ENCODE measurements around the gene TEX10. TPM values are rescaled to one million over a fixed set of nuclear protein-coding genes. Genes with fewer than 3 reads are reported as not detected.
"Not testable (repeated sequence)": the region's sequence is repeated elsewhere in the genome, so short reads cannot be mapped to it uniquely, and the experiment has no call there.

TEX10 gene
- total RNA-seq, 1 donor from 2014 or later, result 10.5 TPM

DNA sequence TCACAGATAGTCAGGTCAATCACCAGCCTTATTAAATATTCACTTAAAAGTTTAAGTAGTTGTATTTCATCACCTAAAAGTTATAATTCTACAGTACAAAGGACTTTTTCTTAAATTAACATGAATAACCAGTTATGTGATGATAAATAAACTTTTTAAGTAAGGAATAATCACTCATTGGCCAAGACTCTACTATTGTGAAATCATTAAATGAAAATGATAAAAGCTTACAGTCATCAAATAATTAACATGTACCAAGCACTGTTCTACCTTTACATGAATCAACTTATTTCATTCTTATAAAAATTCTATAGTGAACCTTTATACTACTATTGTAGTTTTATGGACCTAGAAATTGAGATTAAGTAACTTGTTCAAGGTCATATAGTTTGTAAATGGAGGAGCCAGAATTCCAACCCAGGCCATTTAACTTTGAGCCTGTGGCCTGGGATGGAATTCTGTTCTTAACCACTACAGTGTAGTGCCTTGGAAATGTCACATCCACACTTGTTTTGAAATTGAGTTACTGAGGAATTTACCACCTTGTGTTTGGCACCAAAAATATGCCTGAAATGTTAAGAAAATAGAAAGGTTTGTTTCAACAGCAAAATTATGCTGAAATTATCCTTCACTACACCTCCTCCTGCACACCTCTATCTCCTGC lies 41.4 kb upstream of the TEX10 start:
- Histone ChIP-seq H3K27me3 (ENCODE audit: low read depth) (no peaks in the 10 kb centered on the region), H3K4me3 (no peak overlapping the region), H3K36me3 (no peaks in the 10 kb centered on the region), H3K27ac (no peak overlapping the region), H3K4me1 (no peaks in the 10 kb centered on the region), H3K9me3 (no peaks in the 10 kb centered on the region)
- DNase-seq, result no peak
- TF ChIP-seq, protein P1, sequence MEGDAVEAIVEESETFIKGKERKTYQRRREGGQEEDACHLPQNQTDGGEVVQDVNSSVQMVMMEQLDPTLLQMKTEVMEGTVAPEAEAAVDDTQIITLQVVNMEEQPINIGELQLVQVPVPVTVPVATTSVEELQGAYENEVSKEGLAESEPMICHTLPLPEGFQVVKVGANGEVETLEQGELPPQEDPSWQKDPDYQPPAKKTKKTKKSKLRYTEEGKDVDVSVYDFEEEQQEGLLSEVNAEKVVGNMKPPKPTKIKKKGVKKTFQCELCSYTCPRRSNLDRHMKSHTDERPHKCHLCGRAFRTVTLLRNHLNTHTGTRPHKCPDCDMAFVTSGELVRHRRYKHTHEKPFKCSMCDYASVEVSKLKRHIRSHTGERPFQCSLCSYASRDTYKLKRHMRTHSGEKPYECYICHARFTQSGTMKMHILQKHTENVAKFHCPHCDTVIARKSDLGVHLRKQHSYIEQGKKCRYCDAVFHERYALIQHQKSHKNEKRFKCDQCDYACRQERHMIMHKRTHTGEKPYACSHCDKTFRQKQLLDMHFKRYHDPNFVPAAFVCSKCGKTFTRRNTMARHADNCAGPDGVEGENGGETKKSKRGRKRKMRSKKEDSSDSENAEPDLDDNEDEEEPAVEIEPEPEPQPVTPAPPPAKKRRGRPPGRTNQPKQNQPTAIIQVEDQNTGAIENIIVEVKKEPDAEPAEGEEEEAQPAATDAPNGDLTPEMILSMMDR (IDR thresholded peaks at IDR 0.05), result no peak
- intact Hi-C loops (cut with DNase I), result no loop called here
- no peak for ATAC-seq

- ATAC-seq; H3K36me3 ChIP-seq; H3K27ac ChIP-seq; H3K4me1 ChIP-seq; H3K9me3 ChIP-seq; H3K4me3 ChIP-seq; DNase-seq; intact Hi-C loops (cut with DNase I); H3K27me3 ChIP-seq (ENCODE audit: low read depth): not testable (repeated sequence)
Measured at GRCh38 chr9:100392989-100393388, 40.2 kb upstream of the TEX10 start.

GRCh38 chr9:100379862-100380261 lies 27.1 kb upstream of the TEX10 start:
- Histone ChIP-seq H3K9me3 (no peaks in the 10 kb centered on the region), H3K27ac (no peak overlapping the region), H3K4me3 (no peak overlapping the region), H3K4me1 (no peaks in the 10 kb centered on the region), H3K27me3 (ENCODE audit: low read depth) (no peaks in the 10 kb centered on the region), H3K36me3 (no peaks in the 10 kb centered on the region)
- DNase-seq (no peak), ATAC-seq (no peak)
- intact Hi-C loops (cut with DNase I), result no loop called here
- TF ChIP-seq, protein P1 (IDR thresholded peaks at IDR 0.05), result no peak

GRCh38 chr9:100377015-100377414 lies 24.3 kb upstream of the TEX10 start:
- TF ChIP-seq, protein P1 (IDR thresholded peaks at IDR 0.05), result no peak
- DNase-seq, result no peak
- Histone ChIP-seq H3K9me3 (no peaks in the 10 kb centered on the region), H3K4me1 (no peaks in the 10 kb centered on the region), H3K4me3 (no peak overlapping the region), H3K27me3 (ENCODE audit: low read depth) (no peaks in the 10 kb centered on the region), H3K36me3 (no peaks in the 10 kb centered on the region), H3K27ac (no peak overlapping the region)
- intact Hi-C loops (cut with DNase I), result no loop called here
- no peak for ATAC-seq

DNA sequence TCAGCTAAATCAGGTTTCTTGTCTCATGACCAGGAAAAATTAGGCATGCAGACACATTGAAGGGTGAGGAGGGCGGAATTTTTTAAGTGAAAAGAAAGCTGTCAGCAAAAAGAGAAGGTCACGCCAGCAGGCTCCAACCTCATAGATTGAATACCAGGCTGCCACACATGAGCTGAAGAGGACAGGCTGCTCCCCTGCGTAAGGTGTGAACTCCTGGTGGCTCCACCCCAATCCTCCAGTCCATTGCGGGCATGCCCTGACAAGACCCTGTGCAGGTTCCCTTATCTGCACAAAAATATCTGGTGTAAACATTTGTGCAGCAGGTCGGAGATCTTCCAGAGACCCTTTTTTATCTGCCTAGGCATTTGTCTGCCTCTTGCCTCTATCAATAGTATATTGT lies 22.9 kb upstream of the TEX10 start:
- H3K4me3 ChIP-seq, result no peak overlapping the region
- intact Hi-C loops (cut with DNase I), result no loop called here
- no peak for DNase-seq
- no peaks in the 10 kb centered on the region for H3K36me3 ChIP-seq
- H3K4me1 ChIP-seq, result no peaks in the 10 kb centered on the region
- H3K27ac ChIP-seq, result no peak overlapping the region
- ATAC-seq, result no peak
- no peaks in the 10 kb centered on the region for H3K27me3 ChIP-seq (ENCODE audit: low read depth)
- TF ChIP-seq, protein P1 (IDR thresholded peaks at IDR 0.05), result no peak
- H3K9me3 ChIP-seq, result no peaks in the 10 kb centered on the region

- DNase-seq, result no peak
- ATAC-seq, result no peak
- H3K4me1 ChIP-seq, result no peaks in the 10 kb centered on the region
- H3K4me3 ChIP-seq, result no peak overlapping the region
- TF ChIP-seq, protein P1 (IDR thresholded peaks at IDR 0.05), result no peak
- H3K9me3 ChIP-seq, result no peaks in the 10 kb centered on the region
- no peaks in the 10 kb centered on the region for H3K27me3 ChIP-seq (ENCODE audit: low read depth)
- intact Hi-C loops (cut with DNase I), result no loop called here
- H3K27ac ChIP-seq, result no peak overlapping the region
- H3K36me3 ChIP-seq, result no peaks in the 10 kb centered on the region
Measured at GRCh38 chr9:100372648-100373047, 19.9 kb upstream of the TEX10 start.
